Activated CD4-positive, alpha-beta T cell treated with anti-CD3 and anti-CD28 coated beads, Interleukin-2, amount 10 ng/mL, durations not matched to agents 24 days and 14 days (primary cell): Measurements from ENCODE around the gene ADAMTSL1. TPM values are rescaled to one million over a fixed set of nuclear protein-coding genes. Genes with fewer than 3 reads are reported as not detected.

Source experiments
- DNase-seq: peaks from one replicate; pipeline ENCODE4 v3.0.0; 2022
- H3K27ac Mint-ChIP-seq: one replicate; pipeline ENCODE4 v1.8.0; 2022; ENCODE audit warnings: mild to moderate bottlenecking, mixed read lengths
- H3K27me3 Mint-ChIP-seq: one replicate; pipeline ENCODE4 v1.8.0; 2022; ENCODE audit warnings: mixed read lengths
- H3K36me3 Mint-ChIP-seq: one replicate; pipeline ENCODE4 v1.8.0; 2022; ENCODE audit warnings: low read depth, mild to moderate bottlenecking, mixed read lengths
- H3K4me1 Mint-ChIP-seq: one replicate; pipeline ENCODE4 v1.8.0; 2021; ENCODE audit warnings: mixed read lengths
- H3K4me3 Mint-ChIP-seq: one replicate; pipeline ENCODE4 v1.8.0; 2022; ENCODE audit warnings: mild to moderate bottlenecking, moderate library complexity, mixed read lengths
- H3K9me3 Mint-ChIP-seq: one replicate; pipeline ENCODE4 v1.8.0; 2021; ENCODE audit warnings: mixed read lengths
- intact Hi-C: fragments of 100-400 bp; cut with micrococcal nuclease; formaldehyde crosslinking; loops from one replicate; pipeline ENCODE4 v1.15.1; 2023
- total RNA-seq: library from RNA; stranded (reverse); gene quantifications from 2 replicates; pipeline ENCODE4 v1.2.3, GENCODE V29; 2022

Gene ADAMTSL1
- total RNA-seq, 1 donor from 2014 or later, result not detected

DNA sequence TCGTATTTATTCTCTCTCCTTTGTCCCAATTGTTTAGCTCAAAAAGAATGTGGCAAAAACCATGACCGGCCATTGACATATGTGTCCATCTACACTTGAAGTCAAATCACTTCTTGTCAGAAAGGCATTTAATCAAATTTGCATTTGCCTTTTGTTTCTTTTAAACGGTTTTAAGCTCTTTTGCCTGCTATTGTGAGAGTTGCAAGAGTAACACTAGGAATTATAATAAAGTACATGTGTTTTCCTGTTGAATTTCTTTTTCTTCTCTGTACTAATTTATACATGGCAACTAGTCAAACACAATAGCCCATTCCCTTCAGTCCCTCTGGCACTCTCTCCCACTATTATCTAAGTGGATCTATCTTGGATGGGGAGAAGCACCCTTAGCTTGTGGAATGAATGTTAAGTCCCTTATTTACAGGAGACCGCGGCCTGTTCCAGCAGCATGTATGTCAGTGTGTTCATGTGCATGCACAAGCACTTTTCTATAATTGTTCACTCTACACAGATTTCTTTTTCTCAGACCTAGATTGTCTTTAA is 3.2 kb downstream of the ADAMTSL1 start:
- no peak overlapping the region for H3K27ac Mint-ChIP-seq
- H3K27me3 Mint-ChIP-seq, result peaks cover 18% of the 10 kb centered on the region
- H3K9me3 Mint-ChIP-seq, result no peaks in the 10 kb centered on the region
- no peak for DNase-seq
- no peaks in the 10 kb centered on the region for H3K4me1 Mint-ChIP-seq
- no peak overlapping the region for H3K4me3 Mint-ChIP-seq
- intact Hi-C loops, result no loop called here
- no peaks in the 10 kb centered on the region for H3K36me3 Mint-ChIP-seq

DNA sequence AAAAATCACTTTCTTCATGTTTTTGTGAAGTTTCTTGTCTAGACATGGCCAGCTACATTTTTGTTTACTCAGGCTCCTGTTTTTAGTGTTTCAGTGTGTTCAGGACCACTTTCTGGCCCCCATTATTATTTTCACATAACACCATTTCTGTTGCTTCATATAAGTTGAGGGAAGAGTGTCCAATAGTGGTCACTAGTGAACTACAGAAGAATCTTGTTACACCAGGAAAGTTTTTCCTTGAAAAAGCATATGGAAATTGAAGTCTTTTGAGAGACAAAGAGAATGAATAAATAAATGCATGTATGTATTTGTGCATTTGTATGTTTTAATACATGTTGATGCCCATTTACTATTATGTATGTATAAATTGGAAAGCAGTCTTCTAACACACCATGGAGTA is 3.8 kb downstream of the ADAMTSL1 start:
- H3K36me3 Mint-ChIP-seq, result no peaks in the 10 kb centered on the region
- no peak for DNase-seq
- H3K4me3 Mint-ChIP-seq, result no peak overlapping the region
- H3K9me3 Mint-ChIP-seq, result no peaks in the 10 kb centered on the region
- no peak overlapping the region for H3K27ac Mint-ChIP-seq
- peaks cover 18% of the 10 kb centered on the region for H3K27me3 Mint-ChIP-seq
- H3K4me1 Mint-ChIP-seq, result no peaks in the 10 kb centered on the region
- intact Hi-C loops, result no loop called here

DNA sequence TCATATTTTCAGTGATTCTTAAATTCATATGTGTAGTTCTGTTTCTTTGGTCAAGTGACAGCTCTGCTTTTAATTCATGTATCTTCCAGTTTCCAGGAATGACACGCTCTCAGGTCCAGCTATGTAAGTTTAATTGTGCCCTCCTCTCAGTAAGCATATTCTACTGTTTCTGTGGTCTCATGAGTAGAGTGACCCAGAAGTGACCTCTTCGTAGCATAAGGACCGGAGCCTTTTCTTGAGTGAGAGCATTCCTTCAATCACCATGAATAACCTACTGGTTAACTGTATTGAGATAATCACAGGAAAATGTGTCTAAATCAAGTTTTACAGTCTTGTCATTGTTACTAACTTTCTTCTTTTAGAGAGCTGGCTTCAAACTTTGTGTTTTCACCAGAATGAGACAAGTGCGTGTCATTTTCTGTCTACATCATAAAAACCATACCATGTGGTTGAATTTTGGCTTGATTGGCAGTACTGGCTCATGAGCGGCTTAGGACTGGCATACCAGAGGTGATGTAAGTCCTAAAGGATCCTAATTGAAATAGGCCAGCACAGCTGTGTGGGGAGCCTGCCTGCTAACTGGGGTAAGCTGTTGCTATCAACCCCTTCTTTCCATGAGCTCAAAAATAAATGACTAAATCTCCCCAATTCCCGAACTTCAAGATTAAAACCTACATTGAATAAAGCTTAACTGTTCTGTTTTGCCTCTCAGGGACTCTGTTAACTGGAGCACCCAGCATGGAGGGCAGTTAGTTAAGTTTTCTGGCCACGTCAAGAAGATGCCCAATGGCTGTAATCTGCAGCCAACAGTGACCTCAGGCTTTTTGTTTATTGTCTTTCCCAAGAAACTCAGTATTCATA is 4.8 kb downstream of the ADAMTSL1 start:
- Mint-ChIP-seq H3K9me3 (no peaks in the 10 kb centered on the region), H3K4me1 (no peaks in the 10 kb centered on the region), H3K4me3 (no peak overlapping the region), H3K36me3 (no peaks in the 10 kb centered on the region), H3K27me3 (peaks cover 11% of the 10 kb centered on the region), H3K27ac (no peak overlapping the region)
- DNase-seq, result no peak
- intact Hi-C loops, result no loop called here

DNA sequence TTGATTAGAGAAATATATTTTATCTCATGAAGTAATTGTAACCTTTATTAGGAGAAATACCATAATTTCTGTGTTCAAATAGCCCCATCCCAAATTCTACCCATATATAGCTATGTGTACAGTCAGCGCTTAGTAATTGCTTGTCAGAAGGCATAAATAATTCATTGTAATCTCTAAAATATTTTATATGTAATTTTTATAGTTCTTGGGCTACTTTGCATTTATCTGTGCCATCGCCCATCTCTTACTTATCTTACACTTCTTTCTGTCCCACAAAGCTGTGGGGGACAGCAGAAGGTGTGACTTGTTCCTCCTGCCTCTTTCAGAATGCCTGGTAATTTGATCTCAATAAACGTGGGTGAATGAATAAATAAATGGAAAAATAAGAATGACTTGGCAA is 5.5 kb downstream of the ADAMTSL1 start:
- no peaks in the 10 kb centered on the region for H3K9me3 Mint-ChIP-seq
- H3K27ac Mint-ChIP-seq, result no peak overlapping the region
- DNase-seq, result no peak
- H3K36me3 Mint-ChIP-seq, result no peaks in the 10 kb centered on the region
- H3K4me1 Mint-ChIP-seq, result no peaks in the 10 kb centered on the region
- H3K27me3 Mint-ChIP-seq, result peaks cover 8% of the 10 kb centered on the region
- H3K4me3 Mint-ChIP-seq, result no peak overlapping the region
- intact Hi-C loops, result no loop called here

DNA sequence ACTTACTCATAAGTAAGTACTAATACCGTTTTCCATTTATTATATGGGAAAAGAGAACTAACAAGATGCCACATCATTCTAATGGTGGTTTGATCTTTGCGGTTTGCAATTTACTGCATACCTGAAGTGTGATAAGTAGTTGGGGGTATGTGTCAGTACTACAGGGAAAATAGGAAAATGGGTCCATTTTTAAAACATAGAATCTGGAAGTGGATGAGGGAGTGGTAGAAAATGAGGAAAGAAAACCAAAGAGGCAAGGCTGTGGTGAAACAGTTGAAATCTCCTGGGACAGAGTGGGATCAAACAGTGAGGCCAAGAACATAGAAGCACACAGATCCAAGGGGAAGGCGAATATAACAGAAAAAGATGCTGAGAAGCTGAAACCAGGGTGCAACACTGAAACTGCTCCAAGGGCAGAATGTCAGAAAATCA is 6.7 kb downstream of the ADAMTSL1 start:
- H3K27me3 Mint-ChIP-seq, result peaks cover under 1% of the 10 kb centered on the region
- no peak overlapping the region for H3K4me3 Mint-ChIP-seq
- no peak overlapping the region for H3K27ac Mint-ChIP-seq
- H3K36me3 Mint-ChIP-seq, result no peaks in the 10 kb centered on the region
- H3K9me3 Mint-ChIP-seq, result no peaks in the 10 kb centered on the region
- intact Hi-C loops, result no loop called here
- H3K4me1 Mint-ChIP-seq, result no peaks in the 10 kb centered on the region
- no peak for DNase-seq

DNA sequence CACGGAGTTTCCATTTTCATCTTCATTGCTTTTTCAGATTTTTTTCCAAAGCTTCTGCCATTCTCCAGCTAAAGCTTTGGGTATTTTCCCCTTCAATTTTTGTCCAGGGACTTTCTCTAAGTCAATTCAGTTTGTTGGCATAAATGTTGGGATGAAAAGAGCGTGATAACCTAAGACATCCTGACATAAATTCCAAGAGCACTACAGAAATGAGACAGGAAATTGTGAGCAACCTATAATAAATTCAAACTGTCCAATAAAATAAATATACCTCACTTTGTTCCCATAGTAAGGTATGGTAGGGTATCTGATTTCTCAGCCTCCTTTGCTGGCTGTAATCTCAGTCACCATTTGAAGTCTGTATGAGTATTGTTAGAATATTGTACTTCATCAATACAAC is 8.4 kb downstream of the ADAMTSL1 start:
- no peaks in the 10 kb centered on the region for H3K4me1 Mint-ChIP-seq
- H3K27ac Mint-ChIP-seq, result no peak overlapping the region
- H3K4me3 Mint-ChIP-seq, result no peak overlapping the region
- intact Hi-C loops, result no loop called here
- no peaks in the 10 kb centered on the region for H3K36me3 Mint-ChIP-seq
- DNase-seq, result no peak
- H3K27me3 Mint-ChIP-seq, result no peaks in the 10 kb centered on the region
- H3K9me3 Mint-ChIP-seq, result no peaks in the 10 kb centered on the region

DNA sequence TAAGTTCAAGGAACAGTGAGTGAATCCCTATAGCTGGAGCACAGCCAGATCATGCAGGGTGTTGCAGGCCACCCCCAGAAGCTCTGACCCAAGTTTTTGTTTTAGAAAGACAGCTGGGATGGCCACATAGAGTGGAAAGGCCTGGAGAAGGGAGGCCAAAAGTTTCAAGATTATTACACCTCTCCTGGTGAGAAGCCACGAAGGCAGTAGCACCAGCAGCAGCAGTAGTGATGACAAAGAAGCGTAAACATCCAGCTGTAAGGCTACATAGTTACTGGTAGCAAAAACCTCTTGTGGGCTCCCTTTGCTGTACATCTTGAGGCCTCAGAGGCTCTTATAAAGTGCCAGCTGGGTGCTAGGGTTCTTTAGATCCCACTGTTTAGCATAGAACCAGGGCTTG is 11.8 kb downstream of the ADAMTSL1 start:
- Mint-ChIP-seq H3K27ac (no peak overlapping the region), H3K27me3 (no peaks in the 10 kb centered on the region), H3K36me3 (no peaks in the 10 kb centered on the region), H3K4me1 (no peaks in the 10 kb centered on the region), H3K4me3 (no peak overlapping the region), H3K9me3 (no peaks in the 10 kb centered on the region)
- intact Hi-C loops, result no loop called here
- no peak for DNase-seq

DNA sequence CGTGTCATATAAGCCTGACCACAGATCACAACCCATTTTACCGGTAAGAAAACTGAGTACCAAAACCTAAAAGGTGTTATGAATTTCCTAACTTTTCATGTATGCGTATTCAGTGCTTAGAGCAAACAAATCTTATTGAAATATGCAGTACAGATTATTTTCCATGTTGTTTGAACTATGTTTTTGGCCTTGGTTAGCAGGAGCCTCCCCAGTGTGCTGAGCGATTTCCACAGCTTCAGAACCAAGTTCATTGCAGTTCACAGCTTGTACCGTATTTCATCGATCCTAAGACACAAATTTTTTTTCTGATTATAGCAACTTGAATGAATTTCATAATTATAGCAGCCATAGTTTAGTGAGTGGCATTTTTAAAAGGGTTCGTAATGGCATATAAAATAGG is 13.7 kb downstream of the ADAMTSL1 start:
- no peak for DNase-seq
- intact Hi-C loops, result no loop called here
- H3K27me3 Mint-ChIP-seq, result no peaks in the 10 kb centered on the region
- H3K4me3 Mint-ChIP-seq, result no peak overlapping the region
- no peak overlapping the region for H3K27ac Mint-ChIP-seq
- H3K36me3 Mint-ChIP-seq, result no peaks in the 10 kb centered on the region
- H3K9me3 Mint-ChIP-seq, result no peaks in the 10 kb centered on the region
- no peaks in the 10 kb centered on the region for H3K4me1 Mint-ChIP-seq

DNA sequence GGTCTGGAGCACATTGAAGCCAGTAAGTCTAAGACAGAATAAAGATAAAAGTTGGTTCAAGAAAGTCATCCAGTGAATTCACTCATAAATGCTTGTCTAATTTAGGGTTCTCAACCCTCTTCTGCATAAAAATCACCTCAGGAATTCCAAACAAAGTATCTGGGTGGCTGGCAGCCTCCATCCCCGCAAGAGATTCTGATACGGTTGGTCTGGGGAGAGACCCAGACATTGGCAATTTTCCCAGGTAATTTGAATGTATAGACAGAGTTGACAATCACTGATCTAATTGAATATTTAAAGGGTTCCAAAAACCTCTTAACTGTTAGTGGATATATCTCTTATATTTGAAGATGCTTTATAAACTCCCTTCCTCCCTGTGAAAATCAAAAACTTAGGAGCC is 14.9 kb downstream of the ADAMTSL1 start:
- intact Hi-C loops, result no loop called here
- no peak for DNase-seq
- no peak overlapping the region for H3K27ac Mint-ChIP-seq

DNA sequence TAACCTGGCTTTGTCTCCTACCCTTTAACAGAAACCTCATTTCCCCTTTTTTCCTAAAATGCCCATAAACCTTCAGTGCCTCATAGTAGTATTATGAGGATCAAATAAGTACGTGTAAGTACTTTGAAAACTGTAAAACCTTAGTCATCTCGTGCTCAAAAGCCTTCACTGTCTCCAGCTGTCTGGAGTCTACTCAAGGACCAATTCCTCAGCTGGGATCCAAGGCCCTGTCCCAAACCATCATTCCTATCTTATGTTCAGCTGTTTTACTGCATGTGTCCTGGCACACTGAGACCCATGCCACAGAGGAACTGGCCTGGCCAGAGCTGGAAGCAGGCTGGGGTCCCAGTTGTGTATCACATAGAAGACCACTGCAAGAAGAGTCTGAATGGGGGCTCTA is 15.9 kb downstream of the ADAMTSL1 start:
- no peak overlapping the region for H3K27ac Mint-ChIP-seq
- no peak for DNase-seq
- no peaks in the 10 kb centered on the region for H3K4me1 Mint-ChIP-seq
- no peaks in the 10 kb centered on the region for H3K27me3 Mint-ChIP-seq
- no peaks in the 10 kb centered on the region for H3K36me3 Mint-ChIP-seq
- H3K9me3 Mint-ChIP-seq, result no peaks in the 10 kb centered on the region
- H3K4me3 Mint-ChIP-seq, result no peak overlapping the region
- intact Hi-C loops, result no loop called here

More for the DNA sequence above, 14.9 kb downstream of the ADAMTSL1 start:
- Mint-ChIP-seq H3K4me1 (no peaks in the 10 kb centered on the region), H3K36me3 (no peaks in the 10 kb centered on the region), H3K27me3 (no peaks in the 10 kb centered on the region), H3K4me3 (no peak overlapping the region), H3K9me3 (no peaks in the 10 kb centered on the region)

DNA sequence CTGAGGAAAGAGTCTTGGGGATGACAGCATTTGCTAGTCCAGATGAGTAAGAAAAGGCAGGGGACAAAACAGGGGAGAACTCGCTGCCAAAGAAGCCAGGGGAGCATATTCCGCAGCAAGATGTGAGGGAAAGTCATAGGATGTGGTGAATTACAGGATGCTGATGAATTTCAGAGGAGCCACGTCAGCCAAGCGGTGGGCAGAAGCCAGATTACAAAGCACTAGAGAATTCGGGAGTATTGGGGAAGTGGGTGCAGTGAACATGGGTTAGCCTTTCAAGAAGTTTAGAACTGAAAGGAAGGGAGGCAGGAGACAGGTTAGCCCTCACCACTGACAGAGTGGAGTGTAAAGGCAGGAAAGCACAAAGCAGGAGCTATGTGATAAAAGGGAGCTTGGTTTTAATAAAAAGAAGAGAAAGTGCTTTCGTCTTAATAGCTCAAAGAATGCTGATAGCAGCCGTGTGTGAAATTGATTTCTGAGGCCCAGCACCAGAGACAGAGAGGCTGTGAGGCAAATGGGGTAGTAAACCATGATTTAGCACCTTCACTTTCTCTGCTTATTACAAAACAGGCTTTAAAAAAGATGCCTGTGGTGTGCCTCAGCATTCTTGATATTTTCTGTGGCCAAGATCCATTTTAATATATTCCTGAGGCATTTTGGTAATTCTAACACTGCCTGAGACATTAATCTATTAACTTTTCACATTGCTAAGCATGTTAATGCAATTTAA is 16.9 kb downstream of the ADAMTSL1 start:
- no peak overlapping the region for H3K4me3 Mint-ChIP-seq
- intact Hi-C loops, result no loop called here
- H3K4me1 Mint-ChIP-seq, result no peaks in the 10 kb centered on the region
- no peak for DNase-seq
- no peaks in the 10 kb centered on the region for H3K9me3 Mint-ChIP-seq
- H3K27ac Mint-ChIP-seq, result no peak overlapping the region
- no peaks in the 10 kb centered on the region for H3K36me3 Mint-ChIP-seq
- H3K27me3 Mint-ChIP-seq, result no peaks in the 10 kb centered on the region

DNA sequence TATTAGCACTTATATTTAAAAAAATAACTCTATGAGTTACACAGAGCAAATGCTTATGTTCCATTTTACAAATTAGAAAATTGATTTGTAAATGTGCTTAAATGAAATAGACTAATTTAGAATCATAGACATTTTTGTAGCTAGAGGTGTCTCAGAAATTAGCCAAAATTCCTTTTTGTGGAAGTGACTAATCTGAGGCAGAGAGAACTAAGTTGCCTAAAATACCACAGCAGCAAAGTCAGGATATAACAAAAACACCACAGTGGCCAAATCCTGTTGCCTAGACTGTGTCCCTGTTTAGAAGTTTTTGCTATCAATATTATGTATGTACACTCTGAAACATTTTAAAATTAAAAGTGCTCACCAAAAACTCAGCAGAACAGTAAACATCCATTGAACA is 18.7 kb downstream of the ADAMTSL1 start:
- intact Hi-C loops, result no loop called here
- no peaks in the 10 kb centered on the region for H3K4me1 Mint-ChIP-seq
- no peaks in the 10 kb centered on the region for H3K27me3 Mint-ChIP-seq
- no peaks in the 10 kb centered on the region for H3K36me3 Mint-ChIP-seq
- no peaks in the 10 kb centered on the region for H3K9me3 Mint-ChIP-seq
- DNase-seq, result no peak
- no peak overlapping the region for H3K27ac Mint-ChIP-seq
- H3K4me3 Mint-ChIP-seq, result no peak overlapping the region

DNA sequence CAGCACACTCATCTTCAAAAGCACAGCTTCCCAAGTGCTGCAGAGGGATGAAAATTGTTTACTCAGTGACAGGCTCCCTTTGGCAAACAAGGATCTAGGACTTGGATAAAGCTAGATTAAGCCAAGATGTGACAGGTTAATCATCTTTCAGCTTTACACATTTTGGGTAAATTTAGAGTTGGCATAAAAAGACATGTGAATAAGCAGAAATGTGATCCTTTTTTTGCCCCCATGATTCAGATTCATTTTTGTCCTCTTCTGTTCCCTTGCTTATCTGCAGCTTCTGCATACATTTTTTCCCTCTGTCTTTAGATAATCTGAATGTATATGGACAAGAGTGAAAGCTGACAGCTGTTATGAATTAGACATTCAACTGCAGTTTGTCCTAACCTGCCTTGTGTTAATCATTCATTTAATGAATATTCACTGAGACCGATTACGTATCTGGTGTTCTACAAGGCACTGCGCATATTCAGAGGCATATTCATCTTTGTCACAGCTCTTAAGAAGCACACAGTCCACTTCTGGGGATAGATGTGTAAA is 19.6 kb downstream of the ADAMTSL1 start:
- Mint-ChIP-seq H3K27ac (no peak overlapping the region), H3K4me3 (no peak overlapping the region), H3K4me1 (no peaks in the 10 kb centered on the region), H3K9me3 (no peaks in the 10 kb centered on the region), H3K36me3 (no peaks in the 10 kb centered on the region), H3K27me3 (no peaks in the 10 kb centered on the region)
- intact Hi-C loops, result no loop called here
- DNase-seq, result no peak

DNA sequence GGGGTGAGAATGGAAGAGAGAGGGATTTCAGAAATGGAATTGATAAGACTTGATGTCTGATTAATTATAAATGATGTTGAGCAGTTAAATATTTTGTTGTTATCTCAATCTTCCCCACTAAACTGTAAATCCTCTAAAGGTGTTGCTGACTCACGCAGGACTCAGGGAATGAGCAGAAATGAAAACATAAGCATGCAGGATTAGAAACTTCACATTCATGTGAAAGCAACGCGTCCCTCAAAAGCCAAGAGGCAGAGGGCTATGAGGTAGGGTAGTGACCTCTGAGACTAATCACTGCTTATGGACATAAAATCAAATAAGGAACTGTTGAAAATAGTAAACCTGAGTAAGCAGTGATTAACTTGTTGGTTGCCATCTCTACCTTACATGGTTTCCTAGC is 21.1 kb downstream of the ADAMTSL1 start:
- DNase-seq, result no peak
- Mint-ChIP-seq H3K36me3 (no peaks in the 10 kb centered on the region), H3K9me3 (no peaks in the 10 kb centered on the region)

More for the DNA sequence above, 21.1 kb downstream of the ADAMTSL1 start:
- Mint-ChIP-seq H3K27ac (no peak overlapping the region), H3K4me3 (no peak overlapping the region), H3K4me1 (no peaks in the 10 kb centered on the region), H3K27me3 (no peaks in the 10 kb centered on the region)
- intact Hi-C loops, result no loop called here
